Body of pancreas (tissue), 4 donors: ENCODE results near the gene TH.

ENCODE experiments used
- POLR2A ChIP-seq, 3 donors: fragments of 450-650 bp; IDR thresholded peaks; one replicate each; pipeline ENCODE4 v1.6.1; 2016; ENCODE audit warnings: antibody characterized with exemption in 3 of 3, mild to moderate bottlenecking in 2 of 3
- TF ChIP-seq, protein P1 (sequence below), 7 experiments: fragments of 450-650 bp in 4 of 7; fragments of 200-600 bp in 3 of 7; sonication (generic) in 3 of 7; IDR thresholded peaks; one replicate each; pipeline ENCODE4 v1.5.1; 2016 to 2019; ENCODE audit warnings: antibody characterized with exemption in 7 of 7

DNA sequence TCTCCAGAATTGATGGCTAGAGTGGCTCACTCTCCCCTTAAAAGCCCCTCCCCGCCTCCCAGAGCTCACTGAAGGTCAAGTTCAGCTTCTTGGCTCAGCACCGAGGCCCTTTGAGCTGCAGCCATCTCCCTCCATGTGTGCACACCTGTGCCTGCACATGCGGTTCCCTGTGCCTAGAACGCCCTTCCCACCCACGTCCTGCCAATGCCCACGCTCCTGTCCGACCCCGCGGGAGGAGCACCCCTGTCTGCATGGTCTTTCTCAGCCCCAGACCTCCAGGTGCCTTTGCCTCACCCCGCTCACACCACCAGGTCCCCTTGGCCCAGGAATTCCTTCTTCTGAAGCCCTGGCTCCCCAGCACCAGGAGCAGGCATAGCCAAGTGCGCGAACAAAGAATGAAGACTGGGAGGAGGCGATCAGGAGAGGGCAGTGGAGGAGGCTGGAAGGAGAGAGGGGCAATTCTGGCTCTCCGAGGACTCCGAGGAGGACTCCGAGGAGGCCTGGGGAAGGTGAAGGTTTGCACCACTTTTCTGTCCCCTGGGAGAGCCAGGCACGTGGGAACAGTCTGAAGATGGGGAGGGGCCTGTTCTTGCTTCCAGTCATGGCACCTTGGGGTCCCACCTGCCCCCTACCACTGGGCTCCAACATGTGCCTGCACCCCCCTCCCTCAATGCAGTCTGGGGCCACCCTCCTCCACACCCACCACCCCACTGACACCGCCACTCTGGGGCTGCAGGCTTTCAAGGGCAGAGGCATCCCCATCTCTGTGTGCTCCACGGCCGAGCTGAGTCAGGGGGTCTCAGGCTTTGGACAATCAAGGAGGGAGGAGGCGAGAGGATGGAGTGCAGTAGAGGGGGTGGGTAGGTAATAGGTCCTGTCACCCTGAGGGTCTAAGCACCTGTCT is 50.1 kb downstream of the TH start:
- TF ChIP-seq POLR2A (IDR thresholded peaks at IDR 0.05) = no peak
- TF ChIP-seq, protein P1, sequence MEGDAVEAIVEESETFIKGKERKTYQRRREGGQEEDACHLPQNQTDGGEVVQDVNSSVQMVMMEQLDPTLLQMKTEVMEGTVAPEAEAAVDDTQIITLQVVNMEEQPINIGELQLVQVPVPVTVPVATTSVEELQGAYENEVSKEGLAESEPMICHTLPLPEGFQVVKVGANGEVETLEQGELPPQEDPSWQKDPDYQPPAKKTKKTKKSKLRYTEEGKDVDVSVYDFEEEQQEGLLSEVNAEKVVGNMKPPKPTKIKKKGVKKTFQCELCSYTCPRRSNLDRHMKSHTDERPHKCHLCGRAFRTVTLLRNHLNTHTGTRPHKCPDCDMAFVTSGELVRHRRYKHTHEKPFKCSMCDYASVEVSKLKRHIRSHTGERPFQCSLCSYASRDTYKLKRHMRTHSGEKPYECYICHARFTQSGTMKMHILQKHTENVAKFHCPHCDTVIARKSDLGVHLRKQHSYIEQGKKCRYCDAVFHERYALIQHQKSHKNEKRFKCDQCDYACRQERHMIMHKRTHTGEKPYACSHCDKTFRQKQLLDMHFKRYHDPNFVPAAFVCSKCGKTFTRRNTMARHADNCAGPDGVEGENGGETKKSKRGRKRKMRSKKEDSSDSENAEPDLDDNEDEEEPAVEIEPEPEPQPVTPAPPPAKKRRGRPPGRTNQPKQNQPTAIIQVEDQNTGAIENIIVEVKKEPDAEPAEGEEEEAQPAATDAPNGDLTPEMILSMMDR (IDR thresholded peaks at IDR 0.05) = no peak
